ENCODE results near the gene GKAP1.

The GKAP1 gene

GRCh38 chr9:83691492-83691891, 126.1 kb downstream of the GKAP1 start:
- in situ Hi-C loops (cut with HindIII; ENCODE audit: low pct_unique_long_range_greater_than_20kb, low sequenced_read_pairs) = no loop called here
- no peak for DNase-seq (ENCODE audit: low read depth in 1 of 2, low spot score in 1 of 2)
- no peak for TF ChIP-seq JUND (IDR thresholded peaks at IDR 0.05; ENCODE audit: low read depth)

Data from T47D (cell line).